GM15510 (cell line): ENCODE results near the gene CLHC1.

Experiments
- POLR2A ChIP-seq: IDR thresholded peaks from 3 replicates; pipeline ENCODE4 v1.6.1; 2011; ENCODE audit warnings: borderline replicate concordance; ENCODE audit not compliant: insufficient read length; ENCODE audit errors: extremely low read depth

The CLHC1 gene

GRCh38 chr2:55140316-55141219 lies 91.5 kb downstream of the CLHC1 start:
- no peak for TF ChIP-seq POLR2A

DNA sequence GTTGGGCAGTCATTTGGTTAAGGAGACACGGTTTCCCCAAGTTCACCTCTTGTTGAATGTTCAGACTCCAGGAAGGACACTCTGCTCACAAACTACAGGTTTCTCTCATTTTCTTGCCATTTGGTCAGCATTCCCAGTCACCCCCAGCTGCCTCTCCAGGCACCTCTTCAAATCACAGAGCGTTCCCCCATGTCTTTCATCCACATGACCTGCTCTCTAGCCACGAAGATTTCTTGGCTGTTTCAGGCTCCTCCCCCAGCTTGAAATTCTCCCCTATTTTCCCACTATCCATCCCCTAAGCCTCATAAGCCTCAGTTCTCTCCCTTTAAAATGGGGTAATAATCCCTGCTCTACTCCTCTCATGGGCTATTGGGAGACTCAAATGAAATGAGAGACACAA lies 92.8 kb downstream of the CLHC1 start:
- TF ChIP-seq POLR2A = no peak

DNA sequence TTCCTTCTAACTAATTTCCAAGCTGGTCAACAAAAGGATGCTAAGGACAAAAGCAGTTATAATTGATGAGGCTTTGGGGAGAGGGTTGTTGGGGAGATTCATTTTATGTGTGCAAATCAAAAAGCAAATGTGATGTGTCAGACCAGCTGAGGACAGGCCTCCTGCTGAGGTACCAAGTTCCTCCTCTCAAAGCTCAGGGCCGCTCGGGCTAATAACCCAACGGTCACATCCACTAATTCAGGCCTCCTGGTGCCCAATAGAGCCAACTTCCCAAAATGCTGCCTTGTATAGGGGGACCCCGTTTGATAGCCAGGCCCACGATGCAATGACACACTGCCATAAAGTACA lies 93.2 kb downstream of the CLHC1 start:
- TF ChIP-seq POLR2A = no peak

GRCh38 chr2:55138014-55138881 lies 93.8 kb downstream of the CLHC1 start:
- no peak for TF ChIP-seq POLR2A

DNA sequence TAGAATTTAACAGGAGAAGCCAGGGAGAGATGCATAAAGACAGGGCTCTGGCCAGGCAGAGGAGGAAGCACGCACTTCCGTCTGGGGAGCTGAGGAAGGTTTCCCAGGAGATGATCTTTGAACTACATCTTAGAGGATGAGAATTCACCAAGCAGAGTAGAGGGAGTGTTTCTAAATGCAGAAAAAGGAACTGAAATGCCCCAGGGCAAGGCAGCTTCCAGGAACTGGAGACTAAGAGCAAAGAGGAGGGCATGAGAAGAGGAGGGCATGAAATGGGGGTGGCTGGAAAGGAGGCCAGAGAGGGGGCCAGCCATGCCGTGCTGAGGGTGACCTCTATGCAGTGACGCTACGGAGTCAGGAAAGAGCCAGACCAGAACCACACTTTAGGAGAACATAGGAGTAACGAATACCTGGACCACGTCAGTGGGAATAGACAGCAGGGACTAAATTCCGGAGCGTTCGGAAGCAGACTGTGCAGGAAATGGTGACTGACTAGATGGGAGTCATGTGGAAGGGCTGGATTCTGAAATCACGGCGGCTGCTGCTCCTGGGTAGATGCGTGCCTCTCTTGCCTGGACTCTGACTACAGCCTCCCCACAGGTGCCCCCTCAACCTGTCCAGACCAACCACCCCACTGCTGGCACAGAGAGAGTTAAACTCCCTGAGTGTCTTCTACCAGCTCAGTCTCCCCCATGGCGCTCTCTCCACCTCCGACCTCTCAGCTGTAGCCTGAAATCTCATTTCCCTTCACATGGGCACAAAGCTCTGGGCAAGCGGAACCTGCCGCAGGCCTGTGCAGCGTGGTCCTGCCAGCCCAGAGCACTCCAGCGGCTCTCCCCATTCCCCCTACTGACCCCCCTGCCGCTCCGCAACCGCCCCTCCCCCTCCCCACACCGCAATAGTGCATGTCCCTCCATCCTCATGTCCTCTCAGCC lies 94.8 kb downstream of the CLHC1 start:
- TF ChIP-seq POLR2A = no peak

DNA sequence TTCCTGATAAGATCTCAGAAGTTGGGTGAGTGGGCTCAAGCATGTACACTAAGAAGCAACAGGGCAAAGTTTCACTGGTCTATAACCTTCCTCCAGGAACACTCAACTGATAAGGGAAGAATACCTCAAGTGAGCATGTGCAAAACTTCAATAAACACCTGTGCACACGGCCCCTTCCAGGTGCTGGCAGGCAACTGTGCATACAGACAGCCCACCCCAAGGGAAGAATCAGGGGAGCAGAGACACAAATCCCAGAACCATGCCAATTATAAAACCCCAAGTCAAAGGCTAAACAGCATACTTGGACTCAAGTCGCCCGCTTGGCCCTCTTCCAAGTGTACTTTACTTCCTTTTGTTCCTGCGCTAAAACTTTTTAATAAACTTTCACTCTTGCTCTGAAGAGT lies 96.0 kb downstream of the CLHC1 start:
- no peak for TF ChIP-seq POLR2A

- no peak for TF ChIP-seq POLR2A
Measured at GRCh38 chr2:55135491-55135890, 96.6 kb downstream of the CLHC1 start.

DNA sequence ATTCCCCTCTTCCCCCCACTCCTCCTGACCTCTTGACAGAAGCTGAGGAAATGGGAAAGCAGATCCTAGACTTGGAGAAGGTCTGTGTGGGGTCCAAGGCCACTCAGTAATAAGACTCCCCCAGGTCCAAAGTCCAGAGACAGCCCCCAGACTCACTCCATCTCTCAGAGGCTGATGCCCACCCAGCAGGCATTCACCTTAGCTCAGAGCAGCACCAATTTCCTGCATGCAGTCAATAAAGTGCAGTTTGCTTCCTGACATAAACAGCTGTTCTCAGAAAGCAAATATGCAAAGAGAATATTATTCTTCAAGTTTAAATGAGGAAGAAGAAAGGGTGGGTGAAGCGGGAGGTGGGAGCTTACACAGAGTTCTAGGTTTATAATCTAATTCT lies 97.8 kb downstream of the CLHC1 start:
- no peak for TF ChIP-seq POLR2A

GRCh38 chr2:55133467-55134315 lies 98.4 kb downstream of the CLHC1 start:
- no peak for TF ChIP-seq POLR2A

- no peak for TF ChIP-seq POLR2A
Measured at GRCh38 chr2:55130849-55131248, 101.2 kb downstream of the CLHC1 start.
